Femur (tissue), 1 donor: ENCODE results near the gene SFXN3.

Source experiments
- DNase-seq: peaks from one replicate; pipeline ENCODE4 v3.0.0-alpha.2; 2017

SFXN3 gene

GRCh38 chr10:101080933-101081931 lies 50.2 kb downstream of the SFXN3 start:
- DNase-seq = no peak

- DNase-seq = no peak
Observed at GRCh38 chr10:101085846-101086245, 54.8 kb downstream of the SFXN3 start.

GRCh38 chr10:101087376-101087775 lies 56.3 kb downstream of the SFXN3 start:
- DNase-seq = no peak

DNA sequence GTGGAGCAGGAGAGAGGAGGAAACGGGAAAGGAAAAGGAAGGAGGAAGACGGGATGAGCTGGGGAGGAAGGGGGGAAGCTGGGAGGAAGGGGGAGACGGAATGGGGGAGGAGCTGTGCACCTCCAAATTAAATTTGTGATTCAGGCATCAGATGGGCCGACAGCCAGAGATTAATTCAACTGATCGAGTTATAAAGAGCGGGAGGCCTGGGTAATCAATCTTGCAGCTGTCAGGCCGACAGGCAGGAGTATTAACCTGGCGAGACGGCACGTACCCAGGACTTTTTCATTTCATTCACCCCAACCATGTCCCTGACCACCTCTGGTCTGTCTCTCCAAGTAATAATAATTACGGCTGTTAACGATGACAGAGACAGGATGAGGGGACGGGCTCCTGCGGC lies 56.9 kb downstream of the SFXN3 start:
- DNase-seq = no peak

GRCh38 chr10:101089520-101090299 lies 58.7 kb downstream of the SFXN3 start:
- DNase-seq = no peak

DNA sequence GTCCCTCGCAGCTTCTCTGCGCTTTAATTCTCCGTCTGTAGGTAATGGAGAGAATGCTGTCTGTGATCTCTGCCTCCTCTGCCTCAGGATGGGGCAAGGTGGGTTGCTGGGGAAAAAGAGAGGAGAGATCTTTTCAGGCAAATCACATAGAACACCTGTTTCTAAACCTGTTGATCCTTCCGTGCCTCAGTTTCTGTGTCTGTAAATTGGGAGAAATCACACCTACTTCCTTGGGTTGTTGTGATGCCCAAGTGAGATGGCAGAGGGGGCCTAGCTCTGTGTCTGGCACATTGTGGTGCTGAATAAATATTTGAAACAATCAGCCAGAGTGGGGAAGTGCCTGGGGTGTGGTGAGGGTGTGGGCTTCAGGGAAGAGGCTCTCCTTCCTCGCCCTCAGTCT lies 59.6 kb downstream of the SFXN3 start:
- no peak for DNase-seq
